Spinal cord (tissue), 10 donors: ENCODE data around the gene PPP6C. TPM values are rescaled to one million over a fixed set of nuclear protein-coding genes. Genes with fewer than 3 reads are reported as not detected.
"Not testable (repeated sequence)": the region's sequence is repeated elsewhere in the genome, so short reads cannot be mapped to it uniquely, and the experiment has no call there.

Experiments
- DNase-seq, 6 donors: peaks; one replicate each; pipeline versions ENCODE4 v3.0.0 to v3.0.0-alpha.2; 2013 to 2015; ENCODE audit warnings: low spot score in 6 of 6, low read depth in 4 of 6
- H3K27ac ChIP-seq: one replicate; pipeline ENCODE4 v1.5.1; 2013; ENCODE audit warnings: low read depth, low read length, control low read depth
- H3K27me3 ChIP-seq: one replicate; pipeline ENCODE4 v1.6.1; 2013; ENCODE audit warnings: low read length; ENCODE audit not compliant: control insufficient read depth, insufficient read depth
- H3K36me3 ChIP-seq: one replicate; pipeline ENCODE4 v1.6.1; 2013; ENCODE audit warnings: low read length; ENCODE audit not compliant: control insufficient read depth, insufficient read depth
- H3K4me1 ChIP-seq: one replicate; pipeline ENCODE4 v1.6.1; 2013; ENCODE audit warnings: low read length; ENCODE audit not compliant: control insufficient read depth, insufficient read depth
- H3K4me3 ChIP-seq: one replicate; pipeline ENCODE4 v1.5.1; 2013; ENCODE audit warnings: low read depth, low read length, control low read depth
- H3K9me3 ChIP-seq: one replicate; pipeline ENCODE4 v1.6.1; 2013; ENCODE audit warnings: low read length; ENCODE audit not compliant: control insufficient read depth, insufficient read depth
- WGBS: methylation state at CpG from one replicate; pipeline ENCODE4 v1.1.5; 2013; ENCODE audit warnings: missing lambda C conversion rate; ENCODE audit not compliant: insufficient coverage; 5-methylcytosine and 5-hydroxymethylcytosine counted together
- polyA plus RNA-seq, 2 donors: library from polyadenylated mRNA; unstranded; fragments of 120-200 nt; gene quantifications; one replicate each; pipeline ENCODE4 v1.2.1, GENCODE V29; 2013; ENCODE audit not compliant: insufficient read length in 2 of 2
- total RNA-seq, 2 donors: library from RNA; depleted of rRNA in 1 of 2; stranded (reverse); fragments of 120-200 nt in 1 of 2; fragments of >200 nt in 1 of 2; gene quantifications; one replicate each; pipeline versions ENCODE4 v1.2.3 to v1.2.4, GENCODE V29; 2013 to 2014
- donor health status: healthy.

Gene PPP6C
- total and polyA plus RNA-seq, 4 donors = 26.6 to 48.9 (median 43.1) TPM

- H3K36me3 ChIP-seq = no peaks in the 10 kb centered on the region
- no peaks in the 10 kb centered on the region for H3K9me3 ChIP-seq
- H3K4me1 ChIP-seq = no peaks in the 10 kb centered on the region
- H3K27me3 ChIP-seq = no peaks in the 10 kb centered on the region
- no peak overlapping the region for H3K4me3 ChIP-seq
- H3K27ac ChIP-seq = no peak overlapping the region
- DNase-seq = no peak
- no CpG with 5 or more reads among the region's 1 CpG for WGBS
Measured at GRCh38 chr9:125133403-125134329, 55.9 kb downstream of the PPP6C start.

DNA sequence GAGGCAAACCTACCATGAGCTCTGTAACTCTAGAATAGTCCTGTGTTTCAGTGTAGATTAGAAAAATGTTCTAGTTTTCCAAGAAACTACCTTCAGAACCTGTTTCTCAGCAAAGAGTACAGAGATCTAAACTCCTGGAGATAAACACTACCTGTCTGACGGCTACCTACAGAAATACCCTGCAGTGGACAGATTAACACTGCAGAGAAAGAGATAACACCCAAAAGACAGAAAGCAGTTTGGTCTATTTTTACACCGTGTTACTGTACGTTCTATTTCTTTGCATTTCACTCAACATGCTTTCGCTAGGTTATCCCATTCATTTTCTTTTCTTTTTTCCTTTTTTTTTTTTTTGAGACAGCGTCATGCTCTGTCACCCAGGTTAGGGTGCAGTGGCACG lies 57.8 kb downstream of the PPP6C start:
- no peak overlapping the region for H3K27ac ChIP-seq
- peaks cover 3% of the 10 kb centered on the region for H3K36me3 ChIP-seq
- no peaks in the 10 kb centered on the region for H3K9me3 ChIP-seq
- no peaks in the 10 kb centered on the region for H3K4me1 ChIP-seq
- no peak overlapping the region for H3K4me3 ChIP-seq
- H3K27me3 ChIP-seq = no peaks in the 10 kb centered on the region
- 97% methylated on average over 5 of the region's 6 CpGs for WGBS
- no peak for DNase-seq

GRCh38 chr9:125126019-125126746 lies 63.4 kb downstream of the PPP6C start:
- no peaks in the 10 kb centered on the region for H3K27me3 ChIP-seq
- H3K4me1 ChIP-seq = peaks cover 4% of the 10 kb centered on the region
- peak in 2 of 6 donors; percentile 23 to 89 for DNase-seq
- peaks cover 3% of the 10 kb centered on the region for H3K36me3 ChIP-seq
- no peak overlapping the region for H3K4me3 ChIP-seq
- no CpG with 5 or more reads among the region's 2 CpGs for WGBS
- no peaks in the 10 kb centered on the region for H3K9me3 ChIP-seq
- H3K27ac ChIP-seq = no peak overlapping the region

DNA sequence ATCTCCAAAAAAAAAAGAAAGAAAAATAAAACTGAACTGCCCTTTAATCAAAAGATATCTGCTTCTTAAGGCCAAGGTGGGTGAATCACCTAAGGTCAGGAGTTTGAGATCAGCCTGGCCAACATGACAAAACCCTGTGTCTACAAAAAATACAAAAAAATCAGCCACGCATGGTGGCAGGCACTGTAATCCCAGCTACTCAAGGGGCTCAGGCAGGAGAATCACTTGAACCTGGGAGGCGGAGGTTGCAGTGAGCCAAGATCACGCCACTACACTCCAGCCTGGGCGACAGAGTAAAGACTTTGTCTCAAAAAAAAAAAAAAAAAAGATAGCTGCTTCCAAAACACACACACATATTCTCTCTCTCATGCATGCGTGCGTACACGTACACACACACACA lies 64.1 kb downstream of the PPP6C start:
- WGBS = 100% methylated on average over 2 of the region's 7 CpGs
- no peak overlapping the region for H3K27ac ChIP-seq
- no peak overlapping the region for H3K4me3 ChIP-seq
- H3K4me1 ChIP-seq = peaks cover 4% of the 10 kb centered on the region
- no peaks in the 10 kb centered on the region for H3K27me3 ChIP-seq
- no peaks in the 10 kb centered on the region for H3K9me3 ChIP-seq
- no peak for DNase-seq
- H3K36me3 ChIP-seq = peaks cover 3% of the 10 kb centered on the region

DNA sequence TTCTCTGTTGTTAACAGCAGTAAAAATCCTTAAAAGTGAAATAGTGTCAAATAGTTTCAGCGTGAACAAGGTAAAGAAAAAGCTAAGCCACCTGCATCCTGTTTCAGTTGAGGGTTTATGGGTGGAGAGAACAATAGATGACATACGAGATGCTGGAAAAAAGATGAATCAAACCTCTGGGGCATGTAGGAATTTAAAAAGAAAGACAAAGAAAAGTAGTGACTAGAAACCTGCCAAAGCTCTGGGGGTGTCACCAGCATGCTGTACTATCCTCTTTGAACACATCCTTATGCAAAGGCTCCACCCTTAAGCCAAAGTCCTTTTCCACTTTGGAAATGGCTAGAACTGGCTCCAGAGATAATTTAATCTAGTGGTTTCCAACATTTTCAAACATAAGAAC lies 68.5 kb downstream of the PPP6C start:
- no peak overlapping the region for H3K4me3 ChIP-seq
- no peak for DNase-seq
- no peaks in the 10 kb centered on the region for H3K9me3 ChIP-seq
- H3K4me1 ChIP-seq = peaks cover 2% of the 10 kb centered on the region
- no peak overlapping the region for H3K27ac ChIP-seq
- no peaks in the 10 kb centered on the region for H3K36me3 ChIP-seq
- no peaks in the 10 kb centered on the region for H3K27me3 ChIP-seq
- WGBS = 57% methylated on average over 2 of the region's 2 CpGs

DNA sequence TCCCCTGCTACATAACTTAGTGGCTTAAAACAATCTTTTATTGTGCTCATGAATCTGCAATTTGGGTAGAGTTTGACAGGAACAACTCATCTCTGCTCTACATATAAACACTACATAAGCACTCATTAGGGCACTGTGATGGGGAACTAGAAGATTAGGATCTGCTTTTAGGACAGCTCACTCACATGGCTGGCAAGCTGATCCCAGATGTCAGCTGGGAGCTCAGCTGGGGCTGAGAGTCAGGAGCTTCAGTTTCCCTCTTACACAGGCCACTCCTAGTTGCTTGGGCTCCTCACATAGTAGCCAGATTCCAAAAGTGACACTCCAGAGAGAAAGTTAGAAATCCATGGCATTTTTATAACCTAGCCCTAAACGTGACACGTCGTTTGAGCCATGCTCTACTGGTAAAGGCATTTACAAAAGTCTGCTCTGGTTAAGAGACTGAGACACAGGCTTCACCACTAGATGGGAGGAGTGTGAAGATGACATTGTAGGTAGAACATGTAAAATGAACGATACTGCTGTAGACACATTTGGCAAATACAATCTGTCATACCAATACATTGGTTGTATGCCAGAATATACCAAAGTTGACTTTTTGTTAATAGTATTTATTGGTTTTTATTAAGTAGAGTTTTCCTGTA lies 69.8 kb downstream of the PPP6C start:
- H3K9me3 ChIP-seq = no peaks in the 10 kb centered on the region
- no peaks in the 10 kb centered on the region for H3K4me1 ChIP-seq
- H3K27me3 ChIP-seq = no peaks in the 10 kb centered on the region
- no peaks in the 10 kb centered on the region for H3K36me3 ChIP-seq
- H3K27ac ChIP-seq = no peak overlapping the region
- WGBS = no CpG with 5 or more reads among the region's 4 CpGs
- no peak overlapping the region for H3K4me3 ChIP-seq
- no peak for DNase-seq

GRCh38 chr9:125118696-125119095 lies 70.9 kb downstream of the PPP6C start:
- H3K36me3 ChIP-seq, H3K4me3 ChIP-seq, H3K27ac ChIP-seq, H3K9me3 ChIP-seq, DNase-seq, H3K27me3 ChIP-seq, H3K4me1 ChIP-seq: not testable (repeated sequence)
- WGBS = no CpG with 5 or more reads among the region's 2 CpGs

DNA sequence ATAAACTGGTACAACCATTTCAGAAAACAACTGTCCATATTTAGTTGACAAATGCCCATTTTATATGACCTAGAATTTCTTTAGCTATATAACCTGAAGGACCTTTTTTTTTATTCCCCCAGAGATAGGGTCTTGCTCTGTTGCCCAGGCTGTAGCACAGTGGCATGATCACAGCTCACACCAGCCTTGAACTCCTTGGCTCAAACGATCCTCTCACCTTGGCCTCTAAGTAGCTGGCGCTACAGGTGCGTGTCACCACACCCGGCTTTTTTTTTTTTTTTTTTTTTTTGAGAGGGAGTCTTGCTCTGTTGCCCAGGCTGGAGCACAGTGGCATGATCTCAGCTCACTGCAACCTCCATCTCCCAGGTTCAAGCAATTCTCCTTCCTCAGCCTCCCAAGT lies 75.1 kb downstream of the PPP6C start:
- no CpG with 5 or more reads among the region's 4 CpGs for WGBS
- not testable (repeated sequence) for H3K27ac ChIP-seq, H3K36me3 ChIP-seq, H3K4me3 ChIP-seq, H3K9me3 ChIP-seq, H3K4me1 ChIP-seq, H3K27me3 ChIP-seq, DNase-seq

- DNase-seq = no peak
- H3K27ac ChIP-seq = no peak overlapping the region
- WGBS = 100% methylated on average over 1 of the region's 2 CpGs
- H3K9me3 ChIP-seq = peaks cover 6% of the 10 kb centered on the region
- H3K4me1 ChIP-seq = no peaks in the 10 kb centered on the region
- no peak overlapping the region for H3K4me3 ChIP-seq
- H3K36me3 ChIP-seq = no peaks in the 10 kb centered on the region
- H3K27me3 ChIP-seq = no peaks in the 10 kb centered on the region
Measured at GRCh38 chr9:125110464-125110863, 79.1 kb downstream of the PPP6C start.
